Fibroblast of gingiva (primary cell): ENCODE data around the gene KCND3.
A peak's percentile ranks its signal among the peaks of the same experiment; 100 is the strongest.
"Not testable (repeated sequence)": the region's sequence is repeated elsewhere in the genome, so short reads cannot be mapped to it uniquely, and the experiment has no call there.

ENCODE experiments used
- DNase-seq: peaks from one replicate; pipeline ENCODE4 v3.0.0-alpha.2; 2011; ENCODE audit warnings: low read depth

The KCND3 gene

GRCh38 chr1:111814305-111814628 is 175.2 kb downstream of the KCND3 start:
- DNase-seq = no peak

GRCh38 chr1:111813440-111814304 is 175.8 kb downstream of the KCND3 start:
- no peak for DNase-seq

- no peak for DNase-seq
These were observed 177.2 kb downstream of the KCND3 start for GRCh38 chr1:111812306-111812705.

- DNase-seq = no peak
These were observed 177.6 kb downstream of the KCND3 start for GRCh38 chr1:111811891-111812290.

GRCh38 chr1:111805251-111805650 is 184.2 kb downstream of the KCND3 start:
- DNase-seq = no peak

GRCh38 chr1:111804776-111805175 is 184.7 kb downstream of the KCND3 start:
- no peak for DNase-seq

- no peak for DNase-seq
These were observed 185.5 kb downstream of the KCND3 start for GRCh38 chr1:111803951-111804350.

GRCh38 chr1:111802984-111803383 is 186.5 kb downstream of the KCND3 start:
- no peak for DNase-seq

- no peak for DNase-seq
These were observed 187.4 kb downstream of the KCND3 start for GRCh38 chr1:111802110-111802509.

GRCh38 chr1:111801071-111801850 is 188.2 kb downstream of the KCND3 start:
- DNase-seq = no peak

- not testable (repeated sequence) for DNase-seq
These were observed 189.7 kb downstream of the KCND3 start for GRCh38 chr1:111799722-111800121.

- no peak for DNase-seq
These were observed 190.9 kb downstream of the KCND3 start for GRCh38 chr1:111798580-111798979.

- no peak for DNase-seq
These were observed 194.1 kb downstream of the KCND3 start for GRCh38 chr1:111795401-111795800.

GRCh38 chr1:111793923-111794322 is 195.5 kb downstream of the KCND3 start:
- no peak for DNase-seq

- no peak for DNase-seq
These were observed 197.2 kb downstream of the KCND3 start for GRCh38 chr1:111792249-111792648.

- DNase-seq = no peak
These were observed 197.7 kb downstream of the KCND3 start for GRCh38 chr1:111791776-111792175.

GRCh38 chr1:111789666-111790316 is 199.7 kb downstream of the KCND3 start:
- DNase-seq = peak; percentile 97

- DNase-seq = peak; percentile 78
These were observed 200.3 kb downstream of the KCND3 start for GRCh38 chr1:111789142-111789541.

- no peak for DNase-seq
These were observed 202.7 kb downstream of the KCND3 start for GRCh38 chr1:111786669-111787207.

- DNase-seq = no peak
These were observed 205.1 kb downstream of the KCND3 start for GRCh38 chr1:111784273-111784901.

GRCh38 chr1:111779546-111779945 is 209.9 kb downstream of the KCND3 start:
- no peak for DNase-seq

- DNase-seq = peak; percentile 22
These were observed 210.9 kb downstream of the KCND3 start for GRCh38 chr1:111778541-111779051.
